Fibroblast of villous mesenchyme (primary cell): Measurements from ENCODE around the gene GNG3. TPM values are rescaled to one million over a fixed set of nuclear protein-coding genes. Genes with fewer than 3 reads are reported as not detected.

Experiments used
- DNase-seq: peaks from one replicate; pipeline ENCODE4 v3.0.0-alpha.2; 2010; ENCODE audit warnings: low read depth
- H3K4me3 ChIP-seq: 2 replicates; pipeline ENCODE4 v1.5.1; 2011; ENCODE audit warnings: low read depth, mild to moderate bottlenecking, low read length
- CTCF ChIP-seq: IDR thresholded peaks from 2 replicates; pipeline ENCODE4 v1.5.1; 2012; ENCODE audit warnings: low read depth, mild to moderate bottlenecking, low read length; ENCODE audit not compliant: insufficient read depth
- total RNA-seq: library from RNA; depleted of rRNA; stranded (reverse); fragments of >200 nt; gene quantifications from 2 replicates; pipeline ENCODE4 v1.2.3, GENCODE V29; 2012

The GNG3 gene
- not detected in 2 replicates for total RNA-seq

- no peak for TF ChIP-seq CTCF
- peak within 1 kb of the TSS; percentile 79 for H3K4me3 ChIP-seq
- DNase-seq: no peak
Observed at GRCh38 chr11:62707277-62707861, at the start of gene GNG3, which contains the start of gene BSCL2. GNG3 (plus strand) TSS chr11:62707676; CDS start chr11:62708296, 620 bp downstream. BSCL2 (minus strand) TSS chr11:62707424; CDS start chr11:62707195, 229 bp downstream.

DNA sequence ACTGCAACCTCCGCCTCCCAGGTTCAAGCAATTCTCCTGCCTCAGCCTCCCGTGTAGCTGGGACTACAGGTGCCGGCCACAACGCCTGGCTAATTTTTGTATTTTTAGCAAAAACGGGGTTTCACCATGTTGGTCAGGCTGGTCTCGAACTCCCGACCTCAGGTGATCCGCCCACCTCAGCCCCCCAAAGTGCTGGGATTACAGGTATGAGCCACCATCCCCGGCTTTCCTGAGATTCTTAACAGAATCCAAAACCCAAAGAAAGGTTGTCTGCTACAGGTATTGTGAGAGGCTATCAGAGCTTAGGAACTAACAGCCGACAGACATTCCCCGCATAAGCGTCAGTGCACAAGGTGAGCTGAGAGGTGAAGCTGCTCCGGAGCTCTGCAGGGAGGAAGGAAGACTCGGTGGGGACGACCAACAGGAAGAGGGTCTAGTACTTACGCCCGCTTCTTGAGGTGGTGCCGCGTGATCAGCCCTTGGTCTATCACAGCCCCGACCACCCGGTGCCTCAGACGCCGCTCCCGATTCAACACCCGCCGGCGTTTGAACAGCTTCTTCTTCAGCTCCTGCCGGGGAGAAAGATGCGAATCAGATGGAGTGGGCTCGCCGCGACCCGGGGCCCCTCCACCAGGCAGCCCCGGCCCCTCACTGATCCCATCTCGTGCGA is 42.9 kb upstream of the GNG3 start:
- peak overlapping the region; percentile 92 for H3K4me3 ChIP-seq
- DNase-seq: peak; percentile 50
- no peak for TF ChIP-seq CTCF

DNA sequence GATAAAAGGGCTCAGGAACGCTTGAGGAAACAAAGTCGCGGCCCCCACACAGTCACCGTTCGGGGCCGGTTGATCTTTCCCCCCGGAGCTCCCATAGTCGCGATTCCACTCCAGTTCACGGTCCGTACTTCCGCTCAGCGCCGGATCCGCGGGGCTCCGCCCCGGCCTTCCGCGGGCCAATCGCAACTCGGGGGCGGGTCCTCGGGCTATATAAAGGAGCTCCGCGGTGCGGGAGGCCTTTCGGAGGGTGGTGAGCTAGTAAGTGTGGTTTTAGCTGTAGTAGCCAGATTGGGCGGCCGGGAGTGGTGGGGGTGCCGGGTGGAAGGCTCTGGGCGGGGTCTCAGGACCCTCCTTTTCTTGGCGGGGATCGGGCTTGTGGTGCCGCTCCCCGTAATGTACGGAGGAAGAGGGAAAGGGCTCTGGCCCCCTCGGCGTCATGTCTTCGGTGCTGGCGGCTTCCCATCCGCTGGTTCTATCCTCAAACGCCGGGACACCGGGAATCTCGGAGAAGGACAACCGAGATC is 42.3 kb upstream of the GNG3 start, which contains the start of the genes C11orf98 and CSKMT:
C11orf98 (minus strand) TSS at position 136 of the 524 bp plus-strand sequence; CDS start at position 95, 41 bp downstream.
CSKMT (plus strand) TSS at position 238 of the 524 bp plus-strand sequence. CDS start 568 bp downstream, outside the sequence.
- no peak for TF ChIP-seq CTCF
- peak within 1 kb of the TSS; percentile 92 for H3K4me3 ChIP-seq
- peak; percentile 94 for DNase-seq

DNA sequence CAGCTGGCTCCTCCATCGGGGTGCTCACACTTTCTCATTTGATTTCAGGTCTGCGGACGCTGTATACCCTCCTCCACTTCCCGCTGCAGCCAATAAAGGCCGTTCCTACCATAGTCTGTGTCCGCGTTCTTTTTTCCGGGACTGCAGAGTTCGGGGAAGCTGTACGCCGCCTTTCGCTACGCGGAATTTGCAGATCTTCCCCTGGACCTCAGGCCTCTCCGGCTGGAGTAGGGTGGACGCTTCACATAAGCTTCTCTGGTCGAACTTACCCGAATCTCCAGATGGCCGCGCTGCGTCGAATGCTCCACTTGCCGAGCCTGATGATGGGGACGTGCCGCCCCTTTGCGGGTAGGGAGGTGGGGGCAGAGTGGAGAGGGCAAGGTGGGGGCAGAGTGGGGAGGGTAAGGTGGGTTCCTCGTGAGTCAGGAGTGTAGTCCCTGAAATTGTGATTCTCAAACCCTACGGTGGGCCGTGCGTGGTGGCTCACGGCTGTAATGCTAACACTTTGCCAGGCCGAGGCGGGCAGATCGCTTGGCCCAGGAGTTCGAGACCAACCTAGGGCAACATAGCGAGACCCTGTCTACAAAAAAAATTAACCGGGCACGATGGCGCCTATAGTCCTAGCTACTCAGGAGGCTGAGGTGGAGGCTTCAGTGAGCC is 41.7 kb upstream of the GNG3 start:
- peak overlapping the region; percentile 92 for H3K4me3 ChIP-seq
- no peak for TF ChIP-seq CTCF
- DNase-seq: peak; percentile 79

- no peak for DNase-seq
- H3K4me3 ChIP-seq: peak overlapping the region; percentile 92
- no peak for TF ChIP-seq CTCF
Observed at GRCh38 chr11:62666259-62666926, 41.1 kb upstream of the GNG3 start.

GRCh38 chr11:62667460-62667859 is 40.0 kb upstream of the GNG3 start:
- H3K4me3 ChIP-seq: no peak overlapping the region
- TF ChIP-seq CTCF: no peak
- no peak for DNase-seq
